ENCODE measurements around the gene TSC22D2.

DNA sequence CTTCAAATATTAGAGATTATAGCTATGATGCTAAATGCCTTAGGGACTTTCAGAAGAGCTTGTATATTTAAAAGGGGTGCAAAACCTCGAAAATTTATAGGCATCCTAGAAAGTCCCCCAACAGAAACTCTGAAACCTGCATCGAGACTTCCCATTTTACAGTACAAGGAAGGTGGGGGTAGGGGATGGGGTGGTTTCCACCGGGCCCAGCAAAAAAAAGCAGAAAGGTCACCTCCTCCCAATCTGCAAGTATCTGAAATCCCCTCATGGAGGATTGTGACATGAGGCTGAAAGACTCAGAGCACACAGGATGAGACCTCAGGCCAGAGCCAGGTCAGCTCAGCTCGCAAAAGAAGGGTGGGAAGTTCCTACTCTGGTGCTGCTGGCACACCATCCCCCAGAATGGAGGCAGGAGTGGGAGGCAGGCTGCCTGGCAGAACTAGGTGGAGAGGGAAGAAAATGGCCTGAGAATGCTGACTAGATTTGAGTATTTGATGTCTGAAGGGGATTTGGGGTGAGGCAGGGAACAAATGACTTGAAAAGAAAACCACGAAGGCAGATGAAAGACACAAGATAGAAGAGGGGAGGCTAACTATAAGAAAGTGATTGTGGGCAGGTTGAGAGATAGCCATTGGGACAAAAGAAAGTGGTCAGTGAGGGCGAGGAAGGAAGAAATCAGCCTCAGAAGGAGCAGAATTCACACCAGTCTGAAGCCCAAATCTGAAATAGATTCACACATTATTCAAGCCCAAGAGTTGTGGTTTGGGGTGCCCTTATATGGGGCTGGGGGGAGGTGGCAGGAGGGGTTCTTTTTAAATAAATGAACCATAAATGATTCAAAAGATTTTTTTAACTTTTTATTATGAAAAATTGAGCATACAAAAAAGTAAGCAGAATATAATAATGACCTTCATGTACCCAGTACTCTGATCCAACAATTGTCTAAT lies 22.5 kb upstream of the TSC22D2 start:
- TF ChIP-seq CTCF (conservative IDR thresholded peaks at IDR 0.05), result no peak
- TF ChIP-seq ZFX (IDR thresholded peaks at IDR 0.05), result no peak
